ENCODE data around the gene SMOC2.
A peak's percentile ranks its signal among the peaks of the same experiment; 100 is the strongest.
"Not testable (repeated sequence)": the region's sequence is repeated elsewhere in the genome, so short reads cannot be mapped to it uniquely, and the experiment has no call there.

SMOC2 gene

GRCh38 chr6:168686831-168687730, 246.1 kb downstream of the SMOC2 start:
- DNase-seq (ENCODE audit: low read depth), result no peak

- DNase-seq (ENCODE audit: low read depth), result no peak
These were observed 249.3 kb downstream of the SMOC2 start for GRCh38 chr6:168690271-168690670.

GRCh38 chr6:168691774-168692173, 250.8 kb downstream of the SMOC2 start:
- no peak for DNase-seq (ENCODE audit: low read depth)

- DNase-seq (ENCODE audit: low read depth), result no peak
These were observed 251.4 kb downstream of the SMOC2 start for GRCh38 chr6:168692193-168692914.

- DNase-seq (ENCODE audit: low read depth), result not testable (repeated sequence)
These were observed 251.9 kb downstream of the SMOC2 start for GRCh38 chr6:168692915-168693257.

GRCh38 chr6:168694797-168695196, 253.8 kb downstream of the SMOC2 start:
- not testable (repeated sequence) for DNase-seq (ENCODE audit: low read depth)

GRCh38 chr6:168695701-168696100, 254.7 kb downstream of the SMOC2 start:
- no peak for DNase-seq (ENCODE audit: low read depth)

GRCh38 chr6:168698923-168699322, 257.9 kb downstream of the SMOC2 start:
- DNase-seq (ENCODE audit: low read depth), result no peak

- no peak for DNase-seq (ENCODE audit: low read depth)
These were observed 258.8 kb downstream of the SMOC2 start for GRCh38 chr6:168699631-168700295.

- DNase-seq (ENCODE audit: low read depth), result no peak
These were observed 259.9 kb downstream of the SMOC2 start for GRCh38 chr6:168700880-168701279.

- DNase-seq (ENCODE audit: low read depth), result no peak
These were observed 263.0 kb downstream of the SMOC2 start for GRCh38 chr6:168703990-168704389.

- DNase-seq (ENCODE audit: low read depth), result no peak
These were observed 263.7 kb downstream of the SMOC2 start for GRCh38 chr6:168704678-168705077.

- DNase-seq (ENCODE audit: low read depth), result not testable (repeated sequence)
These were observed 264.3 kb downstream of the SMOC2 start for GRCh38 chr6:168705271-168705670.

GRCh38 chr6:168706471-168707177, 265.6 kb downstream of the SMOC2 start:
- no peak for DNase-seq (ENCODE audit: low read depth)

- DNase-seq (ENCODE audit: low read depth), result no peak
These were observed 267.5 kb downstream of the SMOC2 start for GRCh38 chr6:168708526-168708925.

- no peak for DNase-seq (ENCODE audit: low read depth)
These were observed 268.0 kb downstream of the SMOC2 start for GRCh38 chr6:168708984-168709383.

- no peak for DNase-seq (ENCODE audit: low read depth)
These were observed 268.4 kb downstream of the SMOC2 start for GRCh38 chr6:168709390-168709789.

- DNase-seq (ENCODE audit: low read depth), result no peak
These were observed 269.0 kb downstream of the SMOC2 start for GRCh38 chr6:168709991-168710390.

- DNase-seq (ENCODE audit: low read depth), result peak; percentile 1
These were observed 270.2 kb downstream of the SMOC2 start for GRCh38 chr6:168711049-168711640.

GRCh38 chr6:168711666-168712300, 270.8 kb downstream of the SMOC2 start:
- no peak for DNase-seq (ENCODE audit: low read depth)

GRCh38 chr6:168712993-168713392, 272.0 kb downstream of the SMOC2 start:
- DNase-seq (ENCODE audit: low read depth), result no peak

All from ELR (cell line).